Uterus (tissue), 4 donors: ENCODE results near the gene HDAC1. TPM values are rescaled to one million over a fixed set of nuclear protein-coding genes. Genes with fewer than 3 reads are reported as not detected.
"Not testable (repeated sequence)": the region's sequence is repeated elsewhere in the genome, so short reads cannot be mapped to it uniquely, and the experiment has no call there.

Source experiments
- DNase-seq, 2 donors: peaks; one replicate each; pipeline ENCODE4 v3.0.0-alpha.2; 2019 to 2020
- H3K27ac ChIP-seq, 2 donors: fragments of 200-600 bp; sonication (generic); 1 replicate in 1 of 2; 2 replicates in 1 of 2; pipeline ENCODE4 v1.5.1; 2016 to 2018
- H3K27me3 ChIP-seq, 2 donors: fragments of 200-600 bp; sonication (generic); one replicate each; pipeline ENCODE4 v1.5.1; 2018 to 2019; ENCODE audit warnings: control low read depth in 1 of 2
- H3K36me3 ChIP-seq, 2 donors: fragments of 200-600 bp; sonication (generic); one replicate each; pipeline ENCODE4 v1.5.1; 2019; ENCODE audit warnings: control low read depth in 1 of 2
- H3K4me1 ChIP-seq, 2 donors: fragments of 200-600 bp; sonication (generic); one replicate each; pipeline ENCODE4 v1.5.1; 2018 to 2019; ENCODE audit warnings: control low read depth in 1 of 2
- H3K4me3 ChIP-seq, 2 donors: fragments of 200-600 bp; sonication (generic); 1 replicate in 1 of 2; 2 replicates in 1 of 2; pipeline ENCODE4 v1.5.1; 2018 to 2019; ENCODE audit warnings: mild to moderate bottlenecking in 1 of 2
- H3K9me3 ChIP-seq, 2 donors: fragments of 200-600 bp; sonication (generic); one replicate each; pipeline ENCODE4 v1.5.1; 2019; ENCODE audit warnings: control low read depth in 1 of 2
- CTCF ChIP-seq, 4 experiments: fragments of 200-600 bp in 2 of 4; fragments of 450-650 bp in 2 of 4; sonication (generic) in 2 of 4; IDR thresholded peaks; one replicate each; pipeline ENCODE4 v1.5.1; 2016 to 2019; ENCODE audit warnings: antibody characterized with exemption in 4 of 4, mild to moderate bottlenecking in 2 of 4, moderate library complexity in 1 of 4
- POLR2A ChIP-seq, 2 donors: fragments of 450-650 bp; IDR thresholded peaks; one replicate each; pipeline ENCODE4 v1.6.1; 2016; ENCODE audit warnings: antibody characterized with exemption in 2 of 2, mild to moderate bottlenecking in 1 of 2, moderate library complexity in 1 of 2
- intact Hi-C: fragments of 100-400 bp; cut with DNase I; formaldehyde crosslinking; loops from one replicate; pipeline ENCODE4 v1.15.1; 2023; ENCODE audit warnings: low total_unique reads
- total RNA-seq, 4 donors: library from RNA; depleted of rRNA in 3 of 4; stranded (reverse); fragments of >200 nt in 3 of 4; gene quantifications; one replicate each; pipeline versions ENCODE4 v1.1.0 to v1.2.4, GENCODE V29; 2014 to 2023
- donor health status: DM: yes; HTN: yes; CAD: no.

HDAC1 gene
- total RNA-seq, 4 donors from 2014 or later = 27.4 to 161 (median 91.2) TPM

GRCh38 chr1:32274646-32275340 lies 17.1 kb upstream of the HDAC1 start:
- intact Hi-C loops = no loop called here
- TF ChIP-seq POLR2A (IDR thresholded peaks at IDR 0.05) = no peak
- Histone ChIP-seq H3K4me3 (no peak overlapping the region), H3K27me3 (no peaks in the 10 kb centered on the region), H3K9me3 (no peaks in the 10 kb centered on the region), H3K36me3 (no peaks in the 10 kb centered on the region), H3K4me1 (no peaks in the 10 kb centered on the region), H3K27ac (no peak overlapping the region)
- no peak for DNase-seq

- DNase-seq = no peak
- Histone ChIP-seq H3K36me3 (no peaks in the 10 kb centered on the region), H3K4me3 (no peak overlapping the region), H3K27ac (no peak overlapping the region), H3K27me3 (no peaks in the 10 kb centered on the region), H3K4me1 (no peaks in the 10 kb centered on the region), H3K9me3 (no peaks in the 10 kb centered on the region)
- intact Hi-C loops = no loop called here
- TF ChIP-seq CTCF (IDR thresholded peaks at IDR 0.05) (no peak), POLR2A (IDR thresholded peaks at IDR 0.05) (no peak)
Observed at GRCh38 chr1:32275424-32275823, 16.5 kb upstream of the HDAC1 start.

- H3K27me3 ChIP-seq = no peaks in the 10 kb centered on the region
- intact Hi-C loops = no loop called here
- no peak overlapping the region for H3K27ac ChIP-seq
- H3K4me3 ChIP-seq = no peak overlapping the region
- no peaks in the 10 kb centered on the region for H3K9me3 ChIP-seq
- H3K4me1 ChIP-seq = no peaks in the 10 kb centered on the region
- no peak for DNase-seq
- TF ChIP-seq CTCF (IDR thresholded peaks at IDR 0.05) (no peak), POLR2A (IDR thresholded peaks at IDR 0.05) (no peak)
- no peaks in the 10 kb centered on the region for H3K36me3 ChIP-seq
Observed at GRCh38 chr1:32276032-32276782, 15.7 kb upstream of the HDAC1 start.

GRCh38 chr1:32284777-32285176 lies 7.1 kb upstream of the HDAC1 start:
- DNase-seq, H3K9me3 ChIP-seq, H3K27ac ChIP-seq, H3K36me3 ChIP-seq, intact Hi-C loops, H3K27me3 ChIP-seq, H3K4me3 ChIP-seq, H3K4me1 ChIP-seq: not testable (repeated sequence)

- Histone ChIP-seq H3K9me3 (no peaks in the 10 kb centered on the region), H3K27me3 (no peaks in the 10 kb centered on the region), H3K4me1 (no peaks in the 10 kb centered on the region), H3K4me3 (no peak overlapping the region), H3K36me3 (no peaks in the 10 kb centered on the region), H3K27ac (no peak overlapping the region)
- intact Hi-C loops = no loop called here
- TF ChIP-seq POLR2A (IDR thresholded peaks at IDR 0.05) (no peak), CTCF (IDR thresholded peaks at IDR 0.05) (no peak)
- no peak for DNase-seq
Observed at GRCh38 chr1:32285658-32286057, 6.2 kb upstream of the HDAC1 start.

- TF ChIP-seq CTCF (IDR thresholded peaks at IDR 0.05) (no peak), POLR2A (IDR thresholded peaks at IDR 0.05) (no peak)
- no peaks in the 10 kb centered on the region for H3K4me1 ChIP-seq
- no peaks in the 10 kb centered on the region for H3K9me3 ChIP-seq
- intact Hi-C loops = no loop called here
- no peak for DNase-seq
- H3K36me3 ChIP-seq = no peaks in the 10 kb centered on the region
- H3K27me3 ChIP-seq = no peaks in the 10 kb centered on the region
- H3K4me3 ChIP-seq = no peak overlapping the region
- H3K27ac ChIP-seq = no peak overlapping the region
Observed at GRCh38 chr1:32286763-32287162, 5.1 kb upstream of the HDAC1 start.
